Mucosa of stomach (tissue), 1 donor: Measurements from ENCODE around the gene TMEM235.
A peak's percentile ranks its signal among the peaks of the same experiment; 100 is the strongest.

ENCODE experiments used
- H3K27me3 ChIP-seq: one replicate; pipeline ENCODE4 v1.7.0; 2013; ENCODE audit warnings: mild to moderate bottlenecking, low read length; ENCODE audit not compliant: control insufficient read depth, insufficient read depth
- H3K36me3 ChIP-seq: one replicate; pipeline ENCODE4 v1.7.0; 2013; ENCODE audit warnings: low read length; ENCODE audit not compliant: control insufficient read depth, insufficient read depth
- H3K4me1 ChIP-seq: one replicate; pipeline ENCODE4 v1.7.0; 2013; ENCODE audit warnings: mild to moderate bottlenecking, low read length; ENCODE audit not compliant: control insufficient read depth, insufficient read depth
- H3K4me3 ChIP-seq: one replicate; pipeline ENCODE4 v1.7.0; 2013; ENCODE audit warnings: low read length
- H3K9ac ChIP-seq: one replicate; pipeline ENCODE4 v1.7.0; 2013; ENCODE audit warnings: mild to moderate bottlenecking, low read length, moderate library complexity
- H3K9me3 ChIP-seq: one replicate; pipeline ENCODE4 v1.7.0; 2013; ENCODE audit warnings: mild to moderate bottlenecking, low read length, moderate library complexity; ENCODE audit not compliant: control insufficient read depth
- donor health status: Pancreatic carcinoma.

TMEM235 gene

DNA sequence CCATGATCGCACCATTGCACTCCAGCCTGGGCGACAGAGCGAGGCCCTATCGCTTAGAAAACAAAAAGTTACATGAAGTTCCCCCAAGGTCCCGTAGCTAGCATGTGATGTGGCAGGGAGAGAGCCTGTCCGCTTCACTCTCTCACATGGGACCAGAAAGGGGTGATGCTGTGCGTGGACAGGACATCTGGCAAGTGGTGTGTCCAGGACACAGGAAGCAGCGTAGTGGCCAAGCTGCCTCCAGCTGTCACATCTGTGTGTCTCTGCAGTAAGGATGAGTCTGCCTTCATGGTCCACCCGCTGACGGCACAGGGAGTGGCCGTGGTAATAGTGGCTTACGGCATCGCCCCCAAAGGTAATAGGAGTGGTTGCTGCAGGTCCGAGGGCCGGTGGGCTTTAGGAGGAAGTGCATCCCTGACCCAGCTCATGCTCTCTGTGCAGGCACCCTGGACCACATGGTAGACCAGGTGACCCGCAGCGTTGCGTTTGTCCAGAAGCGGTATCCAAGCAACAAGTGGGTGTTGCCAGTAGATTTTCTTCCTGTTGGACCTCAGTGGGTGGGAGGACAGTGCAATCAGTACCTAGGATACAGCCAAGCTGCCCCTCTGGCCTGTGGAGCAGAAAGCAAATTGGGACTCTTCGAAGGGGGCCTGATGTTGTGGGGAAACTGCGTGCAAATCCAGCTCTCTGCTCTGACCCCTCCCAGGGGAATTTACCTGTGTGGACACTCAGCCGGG, 26.9 kb upstream of the TMEM235 start:
- Histone ChIP-seq H3K9ac (no peak overlapping the region), H3K4me1 (peaks cover 2% of the 10 kb centered on the region), H3K9me3 (no peaks in the 10 kb centered on the region), H3K27me3 (no peaks in the 10 kb centered on the region), H3K36me3 (no peaks in the 10 kb centered on the region), H3K4me3 (no peak overlapping the region)

- no peaks in the 10 kb centered on the region for H3K4me1 ChIP-seq
- H3K27me3 ChIP-seq, result no peaks in the 10 kb centered on the region
- H3K9me3 ChIP-seq, result no peaks in the 10 kb centered on the region
- no peaks in the 10 kb centered on the region for H3K36me3 ChIP-seq
- no peak overlapping the region for H3K4me3 ChIP-seq
- H3K9ac ChIP-seq, result no peak overlapping the region
These were observed 26.2 kb upstream of the TMEM235 start for GRCh38 chr17:78205124-78205775.

GRCh38 chr17:78206298-78206697, 25.1 kb upstream of the TMEM235 start:
- no peak overlapping the region for H3K4me3 ChIP-seq
- H3K4me1 ChIP-seq, result no peaks in the 10 kb centered on the region
- H3K27me3 ChIP-seq, result no peaks in the 10 kb centered on the region
- H3K9ac ChIP-seq, result no peak overlapping the region
- no peaks in the 10 kb centered on the region for H3K9me3 ChIP-seq
- no peaks in the 10 kb centered on the region for H3K36me3 ChIP-seq

GRCh38 chr17:78208486-78208885, 22.9 kb upstream of the TMEM235 start:
- H3K4me3 ChIP-seq, result no peak overlapping the region
- no peaks in the 10 kb centered on the region for H3K9me3 ChIP-seq
- H3K9ac ChIP-seq, result no peak overlapping the region
- H3K27me3 ChIP-seq, result no peaks in the 10 kb centered on the region
- H3K36me3 ChIP-seq, result no peaks in the 10 kb centered on the region
- H3K4me1 ChIP-seq, result no peaks in the 10 kb centered on the region

DNA sequence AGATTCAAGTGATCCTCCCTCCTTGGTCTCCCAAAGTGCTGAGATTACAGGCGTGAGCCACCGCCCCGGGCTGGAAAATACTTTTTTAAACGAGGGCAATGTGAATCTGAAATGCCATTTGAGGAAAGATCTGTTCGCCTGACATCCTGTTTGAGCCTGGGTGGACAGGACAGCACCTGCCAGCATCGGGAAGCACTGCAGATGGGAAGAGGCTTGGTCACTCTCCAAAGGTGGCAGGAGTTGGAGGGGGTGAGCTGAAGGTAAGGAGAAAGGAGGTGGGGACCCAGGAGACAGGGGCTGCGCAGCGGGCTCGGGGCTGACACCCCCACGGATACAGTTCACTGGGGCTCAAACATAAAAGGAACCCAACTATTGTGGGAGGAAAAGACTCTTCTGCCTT, 21.3 kb upstream of the TMEM235 start:
- Histone ChIP-seq H3K4me1 (peaks cover 4% of the 10 kb centered on the region), H3K4me3 (no peak overlapping the region), H3K27me3 (no peaks in the 10 kb centered on the region), H3K9ac (no peak overlapping the region), H3K36me3 (no peaks in the 10 kb centered on the region), H3K9me3 (no peaks in the 10 kb centered on the region)

- no peak overlapping the region for H3K9ac ChIP-seq
- peaks cover 4% of the 10 kb centered on the region for H3K4me1 ChIP-seq
- H3K4me3 ChIP-seq, result no peak overlapping the region
- no peaks in the 10 kb centered on the region for H3K36me3 ChIP-seq
- no peaks in the 10 kb centered on the region for H3K27me3 ChIP-seq
- H3K9me3 ChIP-seq, result no peaks in the 10 kb centered on the region
These were observed 20.4 kb upstream of the TMEM235 start for GRCh38 chr17:78211032-78211431.

DNA sequence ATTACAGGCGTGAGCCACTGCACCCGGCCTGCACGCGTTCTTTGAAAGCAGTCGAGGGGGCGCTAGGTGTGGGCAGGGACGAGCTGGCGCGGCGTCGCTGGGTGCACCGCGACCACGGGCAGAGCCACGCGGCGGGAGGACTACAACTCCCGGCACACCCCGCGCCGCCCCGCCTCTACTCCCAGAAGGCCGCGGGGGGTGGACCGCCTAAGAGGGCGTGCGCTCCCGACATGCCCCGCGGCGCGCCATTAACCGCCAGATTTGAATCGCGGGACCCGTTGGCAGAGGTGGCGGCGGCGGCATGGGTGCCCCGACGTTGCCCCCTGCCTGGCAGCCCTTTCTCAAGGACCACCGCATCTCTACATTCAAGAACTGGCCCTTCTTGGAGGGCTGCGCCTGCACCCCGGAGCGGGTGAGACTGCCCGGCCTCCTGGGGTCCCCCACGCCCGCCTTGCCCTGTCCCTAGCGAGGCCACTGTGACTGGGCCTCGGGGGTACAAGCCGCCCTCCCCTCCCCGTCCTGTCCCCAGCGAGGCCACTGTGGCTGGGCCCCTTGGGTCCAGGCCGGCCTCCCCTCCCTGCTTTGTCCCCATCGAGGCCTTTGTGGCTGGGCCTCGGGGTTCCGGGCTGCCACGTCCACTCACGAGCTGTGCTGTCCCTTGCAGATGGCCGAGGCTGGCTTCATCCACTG, 17.3 kb upstream of the TMEM235 start, which contains the start of gene BIRC5:
Gene BIRC5, plus strand, starts transcription at position 238 of the 690 bp plus-strand sequence. Its CDS starts 64 bp downstream, at position 302.
- Histone ChIP-seq H3K9ac (peak within 1 kb of the TSS; percentile 13), H3K27me3 (no peaks in the 10 kb centered on the region), H3K4me1 (peaks cover 4% of the 10 kb centered on the region), H3K4me3 (peak within 1 kb of the TSS; percentile 38), H3K9me3 (no peaks in the 10 kb centered on the region), H3K36me3 (no peaks in the 10 kb centered on the region)

DNA sequence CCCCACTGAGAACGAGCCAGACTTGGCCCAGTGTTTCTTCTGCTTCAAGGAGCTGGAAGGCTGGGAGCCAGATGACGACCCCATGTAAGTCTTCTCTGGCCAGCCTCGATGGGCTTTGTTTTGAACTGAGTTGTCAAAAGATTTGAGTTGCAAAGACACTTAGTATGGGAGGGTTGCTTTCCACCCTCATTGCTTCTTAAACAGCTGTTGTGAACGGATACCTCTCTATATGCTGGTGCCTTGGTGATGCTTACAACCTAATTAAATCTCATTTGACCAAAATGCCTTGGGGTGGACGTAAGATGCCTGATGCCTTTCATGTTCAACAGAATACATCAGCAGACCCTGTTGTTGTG, 16.7 kb upstream of the TMEM235 start:
- peak overlapping the region; percentile 38 for H3K4me3 ChIP-seq

DNA sequence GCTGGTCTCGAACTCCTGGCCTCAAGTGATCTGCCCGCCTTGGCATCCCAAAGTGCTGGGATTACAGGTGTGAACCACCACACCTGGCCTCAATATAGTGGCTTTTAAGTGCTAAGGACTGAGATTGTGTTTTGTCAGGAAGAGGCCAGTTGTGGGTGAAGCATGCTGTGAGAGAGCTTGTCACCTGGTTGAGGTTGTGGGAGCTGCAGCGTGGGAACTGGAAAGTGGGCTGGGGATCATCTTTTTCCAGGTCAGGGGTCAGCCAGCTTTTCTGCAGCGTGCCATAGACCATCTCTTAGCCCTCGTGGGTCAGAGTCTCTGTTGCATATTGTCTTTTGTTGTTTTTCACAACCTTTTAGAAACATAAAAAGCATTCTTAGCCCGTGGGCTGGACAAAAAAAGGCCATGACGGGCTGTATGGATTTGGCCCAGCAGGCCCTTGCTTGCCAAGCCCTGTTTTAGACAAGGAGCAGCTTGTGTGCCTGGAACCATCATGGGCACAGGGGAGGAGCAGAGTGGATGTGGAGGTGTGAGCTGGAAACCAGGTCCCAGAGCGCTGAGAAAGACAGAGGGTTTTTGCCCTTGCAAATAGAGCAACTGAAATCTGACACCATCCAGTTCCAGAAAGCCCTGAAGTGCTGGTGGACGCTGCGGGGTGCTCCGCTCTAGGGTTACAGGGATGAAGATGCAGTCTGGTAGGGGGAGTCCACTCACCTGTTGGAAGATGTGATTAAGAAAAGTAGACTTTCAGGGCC, 11.9 kb upstream of the TMEM235 start:
- no peak overlapping the region for H3K9ac ChIP-seq
- H3K4me1 ChIP-seq, result no peaks in the 10 kb centered on the region
- no peak overlapping the region for H3K4me3 ChIP-seq
- H3K36me3 ChIP-seq, result no peaks in the 10 kb centered on the region
- no peaks in the 10 kb centered on the region for H3K9me3 ChIP-seq
- H3K27me3 ChIP-seq, result no peaks in the 10 kb centered on the region

More for the DNA sequence above, 16.7 kb upstream of the TMEM235 start:
- no peaks in the 10 kb centered on the region for H3K27me3 ChIP-seq
- H3K9me3 ChIP-seq, result no peaks in the 10 kb centered on the region
- H3K9ac ChIP-seq, result peak overlapping the region; percentile 13
- H3K36me3 ChIP-seq, result no peaks in the 10 kb centered on the region
- peaks cover 4% of the 10 kb centered on the region for H3K4me1 ChIP-seq

GRCh38 chr17:78223061-78223460, 8.4 kb upstream of the TMEM235 start:
- Histone ChIP-seq H3K9me3 (no peaks in the 10 kb centered on the region), H3K36me3 (no peaks in the 10 kb centered on the region), H3K4me3 (no peak overlapping the region), H3K27me3 (peaks cover 5% of the 10 kb centered on the region), H3K4me1 (no peaks in the 10 kb centered on the region), H3K9ac (no peak overlapping the region)

- Histone ChIP-seq H3K36me3 (no peaks in the 10 kb centered on the region), H3K9me3 (no peaks in the 10 kb centered on the region), H3K27me3 (peaks cover 5% of the 10 kb centered on the region), H3K4me3 (no peak overlapping the region), H3K9ac (no peak overlapping the region), H3K4me1 (no peaks in the 10 kb centered on the region)
These were observed 7.7 kb upstream of the TMEM235 start for GRCh38 chr17:78223765-78224164.
